ENCODE measurements around the gene UBE2G2. TPM values are rescaled to one million over a fixed set of nuclear protein-coding genes. Genes with fewer than 3 reads are reported as not detected.

The UBE2G2 gene
- total RNA-seq, 4 donors from 2014 or later = 40.8 to 78.0 (median 60.5) TPM

GRCh38 chr21:44812640-44813039 lies 11.0 kb upstream of the UBE2G2 start:
- no peaks in the 10 kb centered on the region for H3K9me3 ChIP-seq
- intact Hi-C loops (cut with DNase I; ENCODE audit: low total_unique reads) = loop anchor here (10.0 kb wide), 1 partner anchor 62 kb away; the partner anchor contains the start of gene PTTG1IP
- WGBS, 2 donors (ENCODE audit: low coverage in 1 of 2) = 89 to 90% methylated on average over 2 to 14 of the region's 14 CpGs
- peaks cover 0 to 3% (median 0%) of the 10 kb centered on the region in 4 donors for H3K36me3 ChIP-seq
- H3K27me3 ChIP-seq = no peaks in the 10 kb centered on the region
- in situ Hi-C loops (cut with MboI; ENCODE audit: low pct_ligation_motif_present in 1 of 4, low pct_unique_long_range_greater_than_20kb in 1 of 4, low sequenced_read_pairs in 3 of 4) = loop anchor here in 1 of 4 donors (25.0 kb wide), 1 partner anchor 125 kb away; the partner anchor contains the start of gene SLX9
- no peak overlapping the region for H3K4me3 ChIP-seq
- TF ChIP-seq CTCF (IDR thresholded peaks at IDR 0.05) = no peak
- TF ChIP-seq POLR2AphosphoS5 (IDR thresholded peaks at IDR 0.05) = no peak
- TF ChIP-seq POLR2A (IDR thresholded peaks at IDR 0.05) = no peak
- no peak for TF ChIP-seq EP300 (IDR thresholded peaks at IDR 0.05; ENCODE audit: low read depth)
- H3K27ac ChIP-seq = no peak overlapping the region
- peaks cover 6 to 23% (median 13%) of the 10 kb centered on the region in 4 donors for H3K4me1 ChIP-seq
- no peak for DNase-seq

DNA sequence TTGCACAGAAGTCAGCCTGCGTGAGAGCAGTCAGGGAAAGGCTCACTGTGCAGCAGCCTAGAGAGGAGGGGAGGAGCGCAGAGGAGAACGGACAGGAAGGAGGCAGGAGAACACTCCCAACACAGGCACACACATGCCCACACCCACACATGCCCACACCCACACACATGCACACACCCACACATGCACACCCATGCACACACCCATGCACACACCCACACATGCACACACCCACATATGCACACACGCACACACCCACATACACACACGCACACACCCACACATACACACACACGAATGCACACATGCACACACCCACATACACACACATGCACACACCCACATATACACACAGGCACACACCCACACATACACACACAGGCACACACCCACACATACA lies 9.2 kb upstream of the UBE2G2 start:
- TF ChIP-seq POLR2AphosphoS5 (IDR thresholded peaks at IDR 0.05) (no peak), POLR2A (IDR thresholded peaks at IDR 0.05) (no peak), CTCF (IDR thresholded peaks at IDR 0.05) (no peak)
- 83 to 87% methylated on average over 3 to 6 of the region's 6 CpGs for WGBS, 2 donors (ENCODE audit: low coverage in 1 of 2)
- H3K4me1 ChIP-seq = peaks cover 0 to 6% (median under 1%) of the 10 kb centered on the region in 4 donors
- DNase-seq = no peak
- no peak overlapping the region for H3K27ac ChIP-seq
- no peaks in the 10 kb centered on the region for H3K27me3 ChIP-seq
- intact Hi-C loops (cut with DNase I; ENCODE audit: low total_unique reads) = loop anchor here (10.0 kb wide), 1 partner anchor 64 kb away; the partner anchor contains the start of gene PTTG1IP
- H3K9me3 ChIP-seq = no peaks in the 10 kb centered on the region
- no peak overlapping the region for H3K4me3 ChIP-seq
- in situ Hi-C loops (cut with MboI; ENCODE audit: low pct_ligation_motif_present in 1 of 4, low pct_unique_long_range_greater_than_20kb in 1 of 4, low sequenced_read_pairs in 3 of 4) = loop anchor here in 1 of 4 donors (25.0 kb wide), 1 partner anchor 127 kb away; the partner anchor contains the start of gene SLX9
- peaks cover 0 to 8% (median 3%) of the 10 kb centered on the region in 4 donors for H3K36me3 ChIP-seq

DNA sequence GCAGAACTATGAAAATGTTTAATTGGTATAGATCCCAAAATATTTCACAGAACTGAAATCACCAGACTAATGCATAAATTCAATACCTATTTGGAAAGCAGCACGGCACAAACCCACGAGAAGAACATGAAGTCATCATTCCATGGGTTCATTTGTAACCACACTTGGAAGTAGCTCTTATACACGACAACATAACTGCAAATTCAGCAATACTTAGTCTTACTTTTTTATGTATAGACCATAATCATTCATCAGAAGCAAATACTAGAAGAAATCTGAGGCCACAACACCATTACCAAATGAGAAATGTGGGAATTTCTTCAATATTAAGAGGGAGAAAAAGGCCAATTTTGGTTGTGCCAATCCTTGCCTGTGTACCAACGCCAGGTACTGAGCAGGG lies 4.2 kb upstream of the UBE2G2 start:
- TF ChIP-seq POLR2AphosphoS5 (IDR thresholded peaks at IDR 0.05) (no peak), EP300 (IDR thresholded peaks at IDR 0.05; ENCODE audit: low read depth) (no peak), POLR2A (IDR thresholded peaks at IDR 0.05) (no peak), CTCF (IDR thresholded peaks at IDR 0.05) (no peak)
- in situ Hi-C loops (cut with MboI; ENCODE audit: low pct_ligation_motif_present in 1 of 4, low pct_unique_long_range_greater_than_20kb in 1 of 4, low sequenced_read_pairs in 3 of 4) = loop anchor here in 1 of 4 donors (25.0 kb wide), 1 partner anchor 131 kb away; the partner anchor contains the start of gene SLX9
- DNase-seq = no peak

DNA sequence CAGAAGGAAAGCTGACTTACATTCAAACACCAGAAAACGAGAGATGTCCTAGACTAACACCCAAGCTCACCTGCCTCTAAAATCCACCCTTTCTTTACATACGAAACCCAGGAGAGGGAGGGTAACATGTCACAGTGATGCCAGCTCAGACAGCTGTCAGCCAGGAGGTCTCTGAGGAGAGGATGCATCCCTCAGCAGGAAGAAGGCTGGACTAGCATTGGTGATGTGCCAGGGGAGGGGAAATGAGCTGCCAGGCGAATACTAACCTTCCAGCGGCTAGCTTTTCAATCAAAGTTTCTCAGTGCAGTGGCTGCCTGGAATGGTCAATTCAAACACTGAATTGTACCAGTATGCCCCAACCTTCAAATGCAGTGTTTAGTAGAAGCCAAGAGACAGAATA lies 3.6 kb upstream of the UBE2G2 start:
- in situ Hi-C loops (cut with MboI; ENCODE audit: low pct_ligation_motif_present in 1 of 4, low pct_unique_long_range_greater_than_20kb in 1 of 4, low sequenced_read_pairs in 3 of 4) = loop anchor here in 1 of 4 donors (25.0 kb wide), 1 partner anchor 132 kb away; the partner anchor contains the start of gene SLX9
- Histone ChIP-seq H3K4me1 (peaks cover 7 to 19% (median 15%) of the 10 kb centered on the region in 4 donors), H3K27me3 (no peaks in the 10 kb centered on the region), H3K4me3 (no peak overlapping the region), H3K27ac (no peak overlapping the region), H3K36me3 (peaks cover 0 to 12% (median 6%) of the 10 kb centered on the region in 4 donors), H3K9me3 (no peaks in the 10 kb centered on the region)
- TF ChIP-seq EP300 (IDR thresholded peaks at IDR 0.05; ENCODE audit: low read depth) = no peak
- TF ChIP-seq CTCF (IDR thresholded peaks at IDR 0.05) = no peak
- TF ChIP-seq POLR2A (IDR thresholded peaks at IDR 0.05) = no peak
- TF ChIP-seq POLR2AphosphoS5 (IDR thresholded peaks at IDR 0.05) = no peak
- intact Hi-C loops (cut with DNase I; ENCODE audit: low total_unique reads) = no loop called here
- WGBS, 2 donors (ENCODE audit: low coverage in 1 of 2) = 90% methylated on average over 4 of the region's 4 CpGs; no CpG with 5 or more reads in 1 of the 2 donors
- DNase-seq = no peak

More for the DNA sequence above, 4.2 kb upstream of the UBE2G2 start:
- peaks cover 0 to 12% (median 6%) of the 10 kb centered on the region in 4 donors for H3K36me3 ChIP-seq
- H3K4me1 ChIP-seq = peaks cover under 1 to 13% (median 9%) of the 10 kb centered on the region in 4 donors
- 88 to 89% methylated on average over 4 of the region's 4 CpGs for WGBS, 2 donors (ENCODE audit: low coverage in 1 of 2)
- no peak overlapping the region for H3K4me3 ChIP-seq
- no peak overlapping the region for H3K27ac ChIP-seq
- H3K27me3 ChIP-seq = no peaks in the 10 kb centered on the region
- H3K9me3 ChIP-seq = no peaks in the 10 kb centered on the region
- intact Hi-C loops (cut with DNase I; ENCODE audit: low total_unique reads) = no loop called here
